LHCN-M2 (cell line): ENCODE results near the gene MLYCD. TPM values are rescaled to one million over a fixed set of nuclear protein-coding genes. Genes with fewer than 3 reads are reported as not detected.
"Not testable (repeated sequence)": the region's sequence is repeated elsewhere in the genome, so short reads cannot be mapped to it uniquely, and the experiment has no call there.

Source experiments
- DNase-seq: peaks from one replicate; pipeline ENCODE4 v3.0.0-alpha.2; 2012; ENCODE audit warnings: low read depth
- total RNA-seq: library from RNA; depleted of rRNA; stranded (reverse); fragments of >200 nt; gene quantifications from 2 replicates; pipeline ENCODE4 v1.2.3, GENCODE V29; 2014

The MLYCD gene
- total RNA-seq, 1 experiment from 2014 or later = 2.7 TPM

DNA sequence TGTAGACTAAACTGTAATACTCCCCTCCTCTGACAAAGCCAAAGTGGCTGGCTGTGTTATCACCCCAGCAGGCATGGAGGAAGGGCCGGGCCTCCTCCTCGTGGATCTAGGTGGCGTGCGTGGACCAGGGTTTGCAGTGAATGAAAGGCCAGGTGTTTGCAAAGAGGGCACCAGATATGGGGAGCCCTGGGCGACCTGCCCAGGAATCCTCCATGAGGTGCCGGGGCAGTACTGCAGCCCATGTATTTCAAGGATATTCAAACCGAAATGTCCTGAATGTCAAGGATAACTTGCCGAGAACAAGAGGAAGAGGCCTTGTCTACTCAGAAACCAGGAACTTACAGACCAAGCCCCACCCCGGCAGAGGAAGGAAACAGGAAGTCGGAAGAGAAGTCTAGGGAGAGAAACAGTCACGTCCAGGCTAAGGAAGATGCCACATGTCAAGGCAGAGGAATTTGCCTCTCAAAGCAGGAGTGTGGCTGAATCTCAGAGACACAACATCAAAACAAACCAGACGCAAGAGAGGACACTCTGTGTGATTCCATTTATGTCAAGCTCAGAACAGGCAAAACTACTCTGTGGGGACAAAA lies 40.4 kb downstream of the MLYCD start:
- no peak for DNase-seq

DNA sequence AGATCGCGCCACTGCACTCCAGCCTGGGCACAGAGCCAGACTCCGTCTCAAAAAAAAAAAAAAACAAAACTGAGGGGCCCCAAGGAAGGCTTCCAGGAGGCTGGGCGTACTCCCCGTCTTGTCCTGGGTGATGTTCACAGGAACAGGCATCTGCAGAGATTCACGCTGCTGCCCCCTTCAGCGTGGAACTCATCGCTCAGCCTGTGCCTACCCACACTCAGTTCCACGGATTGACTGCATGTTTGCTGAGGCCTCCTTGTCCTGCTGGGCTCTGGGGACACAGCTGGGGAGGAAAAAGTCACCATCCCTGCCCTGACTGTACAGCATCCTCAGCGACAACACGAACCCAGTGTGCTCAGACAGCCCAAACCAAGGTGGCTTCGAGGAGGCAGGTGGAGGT lies 41.2 kb downstream of the MLYCD start:
- DNase-seq = no peak

DNA sequence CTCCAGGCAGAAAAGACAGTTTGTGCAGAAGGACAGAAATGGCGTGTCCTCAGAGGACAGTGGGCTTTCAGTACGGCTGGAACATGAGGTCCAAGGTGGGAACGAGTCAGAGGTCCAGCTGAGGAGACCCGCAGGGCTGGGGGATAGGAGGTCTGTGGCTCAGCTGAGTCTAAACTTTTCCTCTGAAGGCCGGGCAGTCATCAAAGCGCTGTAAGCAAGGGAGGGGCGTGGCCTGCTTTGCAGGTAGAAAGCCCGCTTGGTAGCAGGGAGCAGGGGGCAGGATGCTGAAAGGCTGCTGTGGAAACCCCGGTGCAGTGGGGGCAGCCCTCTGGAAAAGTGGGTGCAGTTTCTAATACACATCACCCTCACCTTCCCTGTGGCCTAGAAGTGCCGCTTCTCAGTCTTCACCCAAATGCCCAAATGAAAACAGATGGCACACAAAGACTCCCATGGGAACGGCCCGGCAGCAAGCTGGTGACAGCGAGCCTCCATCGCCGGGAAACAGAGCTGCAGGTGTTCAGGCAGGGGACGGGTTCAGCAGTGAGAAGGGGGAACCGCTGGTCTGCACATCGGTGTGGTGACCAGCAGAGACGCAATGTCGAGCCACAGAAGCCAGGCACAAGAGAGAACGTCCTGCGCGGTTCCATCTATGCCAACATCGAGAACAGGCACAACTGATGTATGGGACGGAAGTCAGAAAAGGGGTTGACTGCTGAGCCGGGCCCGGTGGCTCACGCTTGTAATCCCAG lies 41.9 kb downstream of the MLYCD start:
- no peak for DNase-seq

DNA sequence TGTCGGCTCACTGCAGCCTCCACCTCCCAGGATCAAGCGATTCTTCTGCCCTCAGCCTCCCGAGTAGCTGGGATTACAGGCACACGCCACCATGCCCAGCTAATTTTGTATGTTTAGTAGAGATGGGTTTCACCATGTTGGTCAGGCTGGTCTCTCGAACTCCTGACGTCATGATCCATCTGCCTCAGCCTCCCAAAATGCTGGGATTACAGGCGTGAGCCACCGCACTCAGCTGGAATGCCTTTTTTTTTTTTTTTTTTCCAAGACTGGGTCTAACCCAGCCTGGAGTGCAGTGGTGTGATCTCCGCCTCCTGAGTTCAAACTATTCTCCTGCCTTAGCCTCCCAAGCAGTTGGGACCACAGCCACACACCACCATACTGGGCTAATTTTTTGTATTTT lies 42.6 kb downstream of the MLYCD start:
- DNase-seq = not testable (repeated sequence)

DNA sequence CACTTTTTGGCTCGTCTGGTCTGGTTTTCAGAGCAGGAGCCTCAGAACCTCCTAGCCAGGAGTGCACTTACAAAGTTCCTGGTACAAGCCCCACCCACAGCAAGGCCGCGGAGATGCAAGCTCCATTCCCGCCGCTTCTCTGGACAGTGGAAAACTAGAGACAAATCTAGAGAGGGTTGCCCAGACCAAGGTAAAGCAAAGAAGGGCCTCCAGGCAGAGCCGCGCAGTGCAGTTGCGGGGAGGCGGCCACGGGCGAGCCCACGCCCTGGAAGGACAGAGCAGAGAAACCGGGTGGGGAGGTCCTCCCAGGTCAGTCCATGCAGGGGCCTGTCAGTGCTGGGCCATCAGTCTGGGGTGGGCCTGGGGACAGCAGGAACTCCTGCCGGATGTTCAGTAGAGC lies 43.2 kb downstream of the MLYCD start:
- DNase-seq = no peak

DNA sequence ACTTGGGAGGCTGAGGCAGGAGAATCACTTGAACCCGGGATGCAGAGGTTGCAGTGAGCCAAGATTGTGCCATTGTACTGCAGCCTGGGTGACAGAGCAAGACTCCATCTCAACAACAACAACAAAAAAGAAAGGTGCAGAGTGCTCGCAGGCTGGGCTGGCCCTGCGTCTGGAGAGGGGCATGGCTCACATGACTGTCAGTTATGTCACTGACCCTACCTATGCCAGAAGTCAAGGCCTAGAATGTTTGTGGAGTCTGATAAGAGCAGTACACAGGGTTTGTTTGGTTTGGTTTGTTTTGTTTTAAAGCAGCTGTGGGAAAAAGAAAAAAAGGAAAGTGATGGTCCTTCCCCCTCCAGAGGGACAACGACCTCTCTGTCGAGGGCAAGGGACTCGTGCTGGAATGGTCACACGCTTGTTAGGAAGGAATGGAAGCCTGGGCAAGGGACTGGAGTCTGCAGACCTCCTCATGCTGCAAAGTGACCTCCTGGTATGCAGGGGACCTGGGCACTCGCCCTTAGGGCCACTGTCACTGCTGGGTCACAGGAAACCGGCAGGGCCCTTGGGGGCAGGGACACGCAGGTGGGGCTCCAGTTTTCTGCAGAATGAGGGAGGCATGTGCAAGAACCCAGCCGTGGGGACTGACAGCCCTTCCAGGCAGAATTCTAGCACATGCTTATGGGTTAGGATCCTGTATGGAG lies 44.0 kb downstream of the MLYCD start:
- DNase-seq = no peak

DNA sequence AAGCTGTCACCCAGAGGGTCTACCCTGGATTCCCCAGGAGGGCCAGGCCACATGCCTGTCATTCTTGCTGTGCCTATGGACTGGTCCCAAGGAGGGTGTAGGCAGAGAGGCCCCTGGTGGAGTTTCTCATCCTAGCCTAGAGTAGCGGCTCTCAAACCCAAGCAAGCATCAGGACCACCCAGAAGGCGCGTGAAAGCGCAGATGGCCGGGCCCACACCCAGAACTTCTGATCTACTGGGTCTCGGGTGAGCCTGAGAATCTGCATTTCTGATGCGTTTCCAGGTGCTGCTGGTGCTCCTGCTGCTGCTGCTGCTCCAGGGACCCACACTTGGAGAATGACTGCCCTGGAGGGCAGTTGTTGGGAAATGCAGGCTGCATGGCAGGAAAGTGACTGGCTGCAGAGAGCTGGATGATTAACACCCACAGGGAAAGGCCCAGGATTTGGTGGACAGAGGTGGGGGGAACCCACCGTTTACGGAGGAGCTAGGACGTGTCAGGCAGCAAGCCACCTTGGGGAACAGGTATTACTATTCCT lies 44.7 kb downstream of the MLYCD start:
- DNase-seq = no peak

DNA sequence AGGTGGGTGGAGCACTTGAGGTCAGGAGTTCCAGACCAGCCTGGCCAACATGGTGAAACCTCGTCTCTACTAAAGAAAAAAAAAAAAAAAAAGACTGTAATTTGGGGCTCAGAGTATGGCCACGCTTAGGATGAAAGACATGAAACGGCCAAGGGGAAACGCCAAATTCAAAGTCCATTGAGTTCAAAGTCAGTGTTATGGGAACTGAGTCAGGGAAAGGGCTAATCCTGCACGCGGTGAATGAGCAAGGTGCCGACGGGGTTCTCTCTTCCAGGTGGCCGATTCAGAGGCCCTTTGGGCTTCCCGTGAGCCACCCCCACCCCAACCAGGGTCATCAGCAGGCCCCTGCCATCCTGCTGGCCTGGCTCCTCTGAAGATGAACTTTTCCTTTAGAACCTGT lies 46.7 kb downstream of the MLYCD start:
- no peak for DNase-seq

DNA sequence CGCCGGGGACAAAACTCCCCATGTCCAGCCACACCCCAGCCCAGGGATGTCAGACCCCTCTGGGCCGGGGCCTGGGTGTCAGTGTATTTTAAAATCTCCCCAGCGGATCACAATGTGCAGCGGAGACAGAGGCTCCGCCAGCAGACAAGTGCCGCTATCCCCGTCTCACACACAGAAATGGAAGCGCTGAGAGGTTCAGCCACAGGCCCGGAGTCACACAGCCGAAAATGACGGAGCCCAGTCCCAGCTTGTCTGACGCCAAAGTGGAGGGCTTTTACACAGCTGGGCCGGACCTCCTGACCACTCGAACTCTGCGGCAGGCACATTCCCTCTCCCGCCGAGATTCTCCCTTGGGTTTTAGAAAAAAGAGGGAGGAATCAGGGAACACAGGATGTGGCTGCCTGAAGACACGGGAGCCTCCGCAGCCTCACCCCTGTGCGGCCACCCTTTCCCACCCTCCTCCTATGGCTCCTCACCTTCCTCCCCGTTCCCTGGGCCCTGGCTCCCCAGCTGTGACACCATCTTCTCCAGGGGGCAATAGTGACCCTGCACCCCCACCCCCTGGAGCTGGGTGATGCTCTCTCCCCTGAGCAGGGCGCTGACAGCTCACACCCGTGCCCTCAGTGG lies 47.4 kb downstream of the MLYCD start:
- no peak for DNase-seq

DNA sequence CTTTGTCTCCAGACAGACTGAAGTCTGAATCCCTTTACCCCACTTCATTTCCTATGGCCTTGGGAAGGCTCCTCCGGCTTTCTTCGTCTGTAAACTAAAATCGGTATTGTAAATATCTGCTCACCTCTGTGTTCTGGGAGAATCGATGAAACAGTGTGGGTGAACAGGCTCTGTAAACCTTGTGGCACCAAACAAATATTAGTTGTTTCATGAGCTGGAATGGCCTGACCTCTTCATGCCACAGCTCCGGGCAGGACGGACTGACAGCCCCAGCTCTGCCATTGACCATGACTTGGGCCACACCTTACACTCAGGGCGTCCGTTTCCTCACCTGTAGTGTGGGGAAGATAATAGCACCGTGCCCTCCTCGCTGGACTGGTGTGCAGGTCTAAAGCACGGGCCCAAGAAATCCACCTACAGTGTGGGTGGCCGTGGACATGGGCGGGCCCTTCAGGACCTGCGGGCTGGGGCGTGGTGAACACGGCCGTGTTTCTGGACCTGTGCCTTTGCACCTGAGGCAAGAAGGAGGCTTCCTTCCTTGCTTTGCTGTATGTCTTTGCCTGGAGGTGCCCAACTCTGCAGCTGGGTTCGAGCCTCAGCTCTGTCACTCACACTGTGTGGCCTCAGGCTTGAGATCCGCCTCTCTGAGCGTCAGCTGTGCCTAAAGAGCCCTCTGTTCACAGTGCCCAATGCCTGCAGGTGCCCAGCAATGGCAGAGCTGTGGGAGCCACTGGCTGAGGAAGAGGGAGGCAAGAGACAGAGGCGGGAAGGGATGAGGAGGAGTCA lies 48.1 kb downstream of the MLYCD start:
- no peak for DNase-seq

DNA sequence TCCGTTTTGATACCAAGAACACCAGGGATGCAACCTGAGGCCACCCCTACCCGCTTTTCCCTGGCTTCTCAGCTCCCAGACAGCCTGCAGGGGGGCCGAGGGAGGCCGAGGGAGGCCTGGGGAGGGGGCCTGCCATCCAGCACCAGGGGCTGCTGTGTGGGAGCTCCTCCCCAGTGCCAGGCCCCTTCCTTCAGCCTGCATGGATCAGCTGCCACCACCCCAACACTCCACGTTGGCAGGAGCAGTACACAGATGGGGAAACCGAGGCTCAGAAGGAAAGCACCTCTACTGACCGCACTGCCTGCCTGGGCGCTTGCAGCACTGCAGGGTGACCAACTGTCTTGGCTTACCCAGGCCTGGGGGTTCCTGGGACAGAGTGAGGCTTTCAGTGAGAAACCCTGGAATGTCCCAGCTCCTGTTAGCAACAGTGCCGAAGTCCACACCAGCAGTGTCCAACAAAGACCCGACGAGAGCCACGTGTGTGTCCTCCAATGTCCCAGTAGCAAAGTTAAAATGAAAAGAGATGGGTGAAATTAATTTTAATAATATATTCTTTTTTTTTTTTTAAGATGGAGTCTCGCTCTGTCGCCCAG lies 48.8 kb downstream of the MLYCD start:
- no peak for DNase-seq

DNA sequence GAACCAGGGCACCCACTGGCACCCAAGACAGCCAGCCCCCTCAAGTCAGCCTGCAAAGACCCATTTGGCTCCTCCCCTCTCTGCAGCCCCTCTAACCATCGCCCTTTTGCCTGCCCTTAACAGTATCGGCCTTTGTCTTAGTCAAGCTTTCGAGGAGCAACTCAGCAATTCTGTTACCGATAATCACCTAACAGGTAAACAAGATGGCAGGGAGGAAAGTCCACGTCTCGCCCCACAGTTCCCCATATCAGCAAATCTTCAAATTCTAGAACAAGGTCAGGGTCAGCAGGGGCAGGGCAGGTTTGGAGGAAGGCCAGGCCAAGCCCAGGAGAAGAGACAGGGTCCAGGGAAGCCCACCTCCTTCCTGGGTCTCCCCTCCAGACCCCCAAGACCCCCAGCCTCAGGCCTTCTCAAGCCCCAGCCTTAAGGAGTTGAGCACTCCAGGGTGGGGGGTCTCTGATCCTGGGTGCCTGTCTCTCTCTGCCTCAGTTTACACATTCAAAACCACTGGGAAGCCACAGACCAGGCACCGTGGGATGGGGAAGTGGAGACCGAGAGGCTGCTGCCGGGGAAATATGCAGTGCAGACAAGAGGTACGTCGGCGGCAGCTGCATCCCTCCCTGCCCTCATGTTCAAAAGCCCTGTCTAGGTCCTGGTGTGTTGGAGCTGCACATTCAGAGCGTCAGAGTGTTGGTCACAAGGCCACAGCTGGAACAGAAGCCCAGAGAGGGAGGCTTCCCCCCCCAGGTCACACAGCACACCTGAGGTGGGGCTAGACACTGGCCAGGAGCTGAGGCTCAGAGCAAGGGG lies 50.2 kb downstream of the MLYCD start:
- DNase-seq = no peak

DNA sequence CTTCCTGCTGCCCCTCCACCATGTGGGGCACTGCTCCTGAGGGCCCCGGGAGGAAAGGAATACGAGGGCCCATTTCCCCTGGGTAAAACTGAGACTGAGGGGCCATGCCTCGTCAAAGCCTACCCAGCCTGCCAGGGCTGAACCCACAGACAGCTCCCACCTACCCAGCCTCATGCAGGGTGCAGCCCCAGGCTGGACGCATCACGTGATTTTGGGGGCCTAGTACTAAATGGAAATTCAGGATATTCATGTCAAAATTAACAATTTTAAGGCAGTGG lies 50.7 kb downstream of the MLYCD start:
- no peak for DNase-seq

DNA sequence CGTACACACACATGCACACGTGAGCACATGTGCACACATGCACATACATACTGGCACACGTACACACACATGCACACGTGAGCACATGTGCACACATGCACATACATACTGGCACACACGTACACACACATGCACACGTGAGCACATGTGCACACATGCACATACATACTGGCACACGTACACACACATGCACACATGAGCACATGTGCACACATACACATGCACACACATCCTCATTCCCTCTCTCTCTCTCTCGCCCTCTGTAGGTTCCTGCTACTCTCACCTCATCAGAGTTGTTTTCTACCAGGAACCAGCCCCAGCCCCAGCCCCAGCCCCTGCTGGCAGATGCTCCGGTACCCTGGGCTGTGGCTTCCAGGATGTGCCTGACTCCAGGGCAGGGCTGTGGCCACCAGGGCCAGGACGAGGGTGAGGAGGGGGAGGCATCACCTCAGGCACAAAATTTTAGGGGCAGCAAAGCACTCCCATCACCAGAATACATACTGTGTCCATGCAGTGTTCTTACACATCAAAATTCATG lies 52.0 kb downstream of the MLYCD start:
- not testable (repeated sequence) for DNase-seq

DNA sequence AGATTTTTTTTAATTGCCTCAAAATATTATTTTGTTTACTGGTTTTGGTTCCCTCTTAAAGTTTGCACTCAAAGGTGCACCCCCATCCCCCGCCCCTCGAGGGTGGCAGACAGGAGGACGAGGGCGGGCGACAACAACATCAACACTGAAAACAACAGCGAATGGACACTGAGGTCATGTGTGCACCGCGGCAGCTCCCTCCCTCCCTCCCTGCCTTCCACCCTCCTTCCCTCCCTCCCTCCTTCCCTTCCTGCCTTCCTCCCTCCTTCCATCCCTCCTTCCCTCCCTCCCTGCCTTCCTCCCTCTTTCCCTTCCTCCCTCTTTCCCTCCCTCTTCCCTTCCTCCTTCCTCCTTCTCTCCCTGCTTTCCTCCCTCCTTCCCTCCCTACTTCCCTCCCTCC lies 52.6 kb downstream of the MLYCD start:
- DNase-seq = no peak

DNA sequence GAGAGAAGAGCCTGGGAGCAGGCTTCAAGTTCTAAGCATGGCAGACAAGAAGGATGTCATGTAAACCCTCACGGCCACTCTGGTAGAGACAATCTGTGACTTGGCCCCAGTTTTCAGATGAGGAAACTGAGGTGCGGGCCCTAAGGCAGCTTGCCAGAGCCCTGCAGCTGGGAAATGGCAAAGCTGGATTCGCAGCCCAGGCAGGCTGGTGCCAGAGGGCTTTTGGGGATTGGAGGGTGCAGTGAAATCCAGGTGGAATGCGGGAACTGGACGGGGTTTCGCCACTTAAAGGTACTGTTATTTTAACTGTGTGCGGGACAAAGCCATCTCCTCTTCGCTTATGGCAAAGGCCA lies 53.6 kb downstream of the MLYCD start:
- no peak for DNase-seq

DNA sequence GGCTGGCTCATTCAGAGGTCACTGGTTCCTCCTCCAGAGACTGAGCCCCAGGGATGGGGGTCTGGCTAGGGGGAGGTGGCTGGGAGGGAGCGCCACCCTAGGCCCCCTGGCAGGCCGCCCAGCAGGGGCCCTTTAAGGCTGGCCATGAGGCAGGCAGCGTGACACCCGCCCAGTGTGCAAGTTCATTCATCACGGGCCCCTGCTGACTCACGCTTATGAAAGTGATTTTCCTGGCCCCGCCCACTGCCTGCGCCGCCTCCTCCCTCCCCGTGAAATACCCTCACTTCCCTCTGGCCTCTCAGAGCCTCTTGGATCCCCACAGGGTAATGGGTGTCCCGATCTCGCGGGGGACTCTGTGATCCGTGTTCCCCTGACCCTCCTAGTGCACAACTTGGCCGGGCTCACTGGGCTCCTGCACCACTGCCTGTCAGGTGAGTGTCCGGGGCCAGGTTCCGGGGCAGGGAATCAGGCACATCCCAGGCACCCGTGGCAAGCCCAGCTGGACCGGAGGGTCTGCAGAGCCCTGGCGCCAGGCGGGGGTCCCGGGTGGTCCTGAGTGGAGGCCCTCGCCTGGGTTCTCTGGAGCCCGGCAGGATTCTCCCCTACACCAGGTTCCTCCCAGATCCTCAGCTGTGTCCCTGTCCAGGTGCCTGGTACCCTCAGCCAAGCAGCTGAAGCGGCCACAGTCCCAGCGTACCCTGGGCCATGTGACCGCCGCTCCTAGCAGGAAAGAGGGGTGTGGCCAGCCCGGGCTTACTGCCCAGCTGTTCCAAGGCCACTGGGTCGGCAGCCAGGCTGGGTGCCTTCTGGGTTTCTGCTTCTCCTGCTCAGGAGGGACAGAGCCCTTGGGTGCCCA lies 54.3 kb downstream of the MLYCD start, which contains the start of gene OSGIN1:
Gene OSGIN1, plus strand, starts transcription at position 301 of the 856 bp plus-strand sequence. CDS start 4,432 bp downstream, outside the sequence.
- peak; percentile 93 for DNase-seq

DNA sequence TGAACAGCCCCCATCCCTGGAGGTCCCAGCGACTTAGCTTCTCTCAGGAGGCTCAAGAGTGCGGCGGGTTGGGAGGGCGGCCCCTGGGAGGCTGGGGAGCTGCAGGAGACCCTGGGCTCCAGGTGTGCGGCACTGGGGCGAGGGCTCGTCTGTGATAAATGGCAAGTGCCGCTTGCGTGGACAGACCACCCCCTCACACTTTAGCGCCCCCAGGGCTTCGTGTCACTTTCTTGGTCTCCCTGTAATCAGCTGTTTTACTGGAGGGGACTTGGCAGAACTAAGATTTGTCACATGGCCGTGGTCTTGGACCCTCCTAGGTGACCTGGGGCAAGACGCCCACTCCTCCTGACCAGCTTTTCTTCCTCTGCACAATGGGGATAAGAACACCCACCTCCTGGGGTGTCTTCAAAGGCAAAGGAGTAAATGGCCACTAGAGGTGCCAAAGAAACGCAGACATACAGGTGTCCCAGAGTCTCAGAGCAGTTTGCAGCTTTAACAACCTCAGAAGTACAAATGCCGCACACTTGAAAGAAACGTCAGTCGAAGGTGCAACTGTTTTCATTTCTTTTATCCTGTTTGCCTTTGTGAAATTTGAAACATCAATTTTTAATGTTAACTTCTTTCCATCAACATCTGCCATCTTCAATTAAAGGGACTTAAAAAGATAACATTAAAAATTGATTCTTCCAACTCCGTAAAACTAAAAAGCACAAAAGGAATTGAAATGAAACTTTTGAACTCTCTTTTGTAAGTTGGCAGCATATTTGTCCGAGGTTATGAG lies 55.1 kb downstream of the MLYCD start:
- peak; percentile 39 for DNase-seq
